ENCODE data around the gene AGBL1. TPM values are rescaled to one million over a fixed set of nuclear protein-coding genes. Genes with fewer than 3 reads are reported as not detected.

AGBL1 gene
- total RNA-seq, 1 experiment from 2014 or later: not detected

GRCh38 chr15:86061581-86061980 lies 18.1 kb upstream of the AGBL1 start:
- H3K27ac Mint-ChIP-seq (ENCODE audit: unreplicated experiment): no peak overlapping the region

GRCh38 chr15:86062646-86063243 lies 16.9 kb upstream of the AGBL1 start:
- no peaks in the 10 kb centered on the region for H3K4me1 ChIP-seq
- no peak overlapping the region for H3K27ac Mint-ChIP-seq (ENCODE audit: unreplicated experiment)
- no peaks in the 10 kb centered on the region for H3K4me1 Mint-ChIP-seq (ENCODE audit: low read depth, unreplicated experiment)
- POLR2A ChIA-PET: no interaction called here
- intact Hi-C loops (cut with micrococcal nuclease; ENCODE audit: unreplicated experiment): no loop called here
- no peaks in the 10 kb centered on the region for H3K36me3 ChIP-seq (ENCODE audit: control insufficient read depth, insufficient read depth, low read length)
- BruUV-seq (replicated peaks): no TSS peak
- no peak overlapping the region for H3K4me3 Mint-ChIP-seq (ENCODE audit: unreplicated experiment)
- no peak for TF ChIP-seq CTCF (IDR thresholded peaks at IDR 0.05; ENCODE audit: insufficient read depth in 1 of 2, low read depth in 1 of 2, low read length in 1 of 2, severe bottlenecking in 1 of 2, unreplicated experiment in 1 of 2)
- no peaks in the 10 kb centered on the region for H3K36me3 Mint-ChIP-seq (ENCODE audit: insufficient read depth, unreplicated experiment)
- no peak for DNase-seq
- H3K9me3 ChIP-seq: no peaks in the 10 kb centered on the region
- H3K4me3 ChIP-seq (ENCODE audit: low read depth, low read length): no peak overlapping the region
- H3K27me3 Mint-ChIP-seq (ENCODE audit: insufficient read depth, unreplicated experiment): peaks cover 15% of the 10 kb centered on the region
- H3K9me3 Mint-ChIP-seq (ENCODE audit: unreplicated experiment): peaks cover 10% of the 10 kb centered on the region
- H3K27me3 ChIP-seq (replicated peaks; ENCODE audit: control insufficient read depth, insufficient read depth, low read length): no peaks in the 10 kb centered on the region
- CTCF ChIA-PET: no interaction called here

More at GRCh38 chr15:86061581-86061980, 18.1 kb upstream of the AGBL1 start:
- H3K4me3 ChIP-seq (ENCODE audit: low read depth, low read length): no peak overlapping the region
- CTCF ChIA-PET: no interaction called here
- BruUV-seq (replicated peaks): no TSS peak
- intact Hi-C loops (cut with micrococcal nuclease; ENCODE audit: unreplicated experiment): no loop called here
- Mint-ChIP-seq H3K36me3 (ENCODE audit: insufficient read depth, unreplicated experiment) (no peaks in the 10 kb centered on the region), H3K4me3 (ENCODE audit: unreplicated experiment) (no peak overlapping the region), H3K4me1 (ENCODE audit: low read depth, unreplicated experiment) (no peaks in the 10 kb centered on the region), H3K9me3 (ENCODE audit: unreplicated experiment) (no peaks in the 10 kb centered on the region), H3K27me3 (ENCODE audit: insufficient read depth, unreplicated experiment) (peaks cover 16% of the 10 kb centered on the region)
- H3K4me1 ChIP-seq: no peaks in the 10 kb centered on the region
- no peak for TF ChIP-seq CTCF (IDR thresholded peaks at IDR 0.05; ENCODE audit: insufficient read depth in 1 of 2, low read depth in 1 of 2, low read length in 1 of 2, severe bottlenecking in 1 of 2, unreplicated experiment in 1 of 2)
- no peaks in the 10 kb centered on the region for H3K9me3 ChIP-seq
- DNase-seq: no peak
- no peaks in the 10 kb centered on the region for H3K36me3 ChIP-seq (ENCODE audit: control insufficient read depth, insufficient read depth, low read length)
- POLR2A ChIA-PET: no interaction called here
- H3K27me3 ChIP-seq (replicated peaks; ENCODE audit: control insufficient read depth, insufficient read depth, low read length): no peaks in the 10 kb centered on the region

GRCh38 chr15:86063356-86064095 lies 16.1 kb upstream of the AGBL1 start:
- POLR2A ChIA-PET: no interaction called here
- Mint-ChIP-seq H3K4me1 (ENCODE audit: low read depth, unreplicated experiment) (no peaks in the 10 kb centered on the region), H3K27me3 (ENCODE audit: insufficient read depth, unreplicated experiment) (peaks cover 15% of the 10 kb centered on the region), H3K27ac (ENCODE audit: unreplicated experiment) (no peak overlapping the region), H3K9me3 (ENCODE audit: unreplicated experiment) (peaks cover 10% of the 10 kb centered on the region), H3K4me3 (ENCODE audit: unreplicated experiment) (no peak overlapping the region), H3K36me3 (ENCODE audit: insufficient read depth, unreplicated experiment) (no peaks in the 10 kb centered on the region)
- Histone ChIP-seq H3K4me1 (no peaks in the 10 kb centered on the region), H3K9me3 (no peaks in the 10 kb centered on the region), H3K27me3 (replicated peaks; ENCODE audit: control insufficient read depth, insufficient read depth, low read length) (no peaks in the 10 kb centered on the region), H3K36me3 (ENCODE audit: control insufficient read depth, insufficient read depth, low read length) (no peaks in the 10 kb centered on the region), H3K4me3 (ENCODE audit: low read depth, low read length) (no peak overlapping the region)
- no TSS peak for BruUV-seq (replicated peaks)
- CTCF ChIA-PET: no interaction called here
- intact Hi-C loops (cut with micrococcal nuclease; ENCODE audit: unreplicated experiment): loop anchor here (1.0 kb wide), 1 partner anchor 28 kb away; no protein-coding TSS in a partner anchor
- no peak for TF ChIP-seq CTCF (IDR thresholded peaks at IDR 0.05; ENCODE audit: insufficient read depth in 1 of 2, low read depth in 1 of 2, low read length in 1 of 2, severe bottlenecking in 1 of 2, unreplicated experiment in 1 of 2)
- DNase-seq: no peak
